B cell (primary cell): ENCODE results near the gene CUEDC2.

ENCODE experiments used
- CTCF ChIP-seq: fragments of 200-600 bp; IDR thresholded peaks from one replicate; pipeline ENCODE4 v1.8.0; 2022; ENCODE audit warnings: antibody characterized with exemption, mild to moderate bottlenecking
- EZH2 ChIP-seq: IDR thresholded peaks from 2 replicates; pipeline ENCODE4 v1.6.1; 2012; ENCODE audit warnings: borderline replicate concordance, low read depth, mild to moderate bottlenecking, moderate library complexity, low read length; ENCODE audit not compliant: insufficient read depth, poor library complexity, severe bottlenecking

GRCh38 chr10:102418622-102419268 is 13.6 kb downstream of the CUEDC2 start, which contains the start of gene PSD:
- TF ChIP-seq CTCF (no peak), EZH2 (no peak)
